GM19193 (cell line): ENCODE measurements around the gene ZNF90.

Source experiments
- POLR2A ChIP-seq: IDR thresholded peaks from 4 replicates; pipeline ENCODE4 v1.6.1; 2011; ENCODE audit not compliant: insufficient read depth, insufficient read length; ENCODE audit errors: extremely low read depth

Gene ZNF90

GRCh38 chr19:20077791-20078463 is at the start of gene ZNF90:
ZNF90 (plus strand) TSS chr19:20078000; CDS start chr19:20078133, 133 bp downstream.
- peak; percentile 31 for TF ChIP-seq POLR2A

DNA sequence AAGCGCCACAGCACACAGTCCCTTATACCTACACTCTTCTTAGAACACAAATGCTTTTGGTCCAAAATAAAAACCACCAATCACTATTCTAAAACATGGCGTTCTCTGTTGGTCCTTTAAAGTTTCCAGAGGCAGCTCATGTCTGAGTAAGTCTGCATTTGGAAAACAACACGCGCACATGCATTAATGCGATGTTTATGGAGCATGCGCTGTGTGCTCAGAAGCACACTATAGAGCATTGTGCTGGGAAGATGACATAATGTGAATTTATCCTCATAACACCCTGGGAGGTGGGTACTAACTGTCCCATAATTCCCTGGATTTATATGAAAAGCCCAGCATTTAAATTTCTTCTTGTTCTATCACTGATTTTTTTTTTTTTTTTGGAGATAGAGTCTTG is 49.2 kb upstream of the ZNF90 start:
- TF ChIP-seq POLR2A, result no peak

DNA sequence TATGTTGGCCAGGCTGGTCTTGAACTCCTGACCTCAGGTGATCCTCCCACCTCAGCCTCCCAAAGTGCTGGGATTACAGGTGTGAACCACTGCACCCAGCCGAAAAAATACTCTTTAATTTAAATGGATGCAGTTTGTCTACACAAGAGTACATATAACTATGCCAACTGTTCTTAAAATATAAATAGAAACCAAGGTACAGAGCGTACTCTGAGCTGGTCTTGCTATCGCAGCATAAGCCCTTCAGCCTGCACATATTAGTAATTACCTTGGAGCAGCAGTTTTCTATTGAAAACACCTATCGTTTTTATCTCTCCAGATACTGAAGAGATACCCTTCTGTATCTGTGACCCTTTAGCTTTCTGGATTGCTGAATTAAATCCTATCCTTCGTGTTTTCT is 41.9 kb upstream of the ZNF90 start:
- TF ChIP-seq POLR2A, result no peak

- no peak for TF ChIP-seq POLR2A
Measured at GRCh38 chr19:20038358-20039202, 39.2 kb upstream of the ZNF90 start.

DNA sequence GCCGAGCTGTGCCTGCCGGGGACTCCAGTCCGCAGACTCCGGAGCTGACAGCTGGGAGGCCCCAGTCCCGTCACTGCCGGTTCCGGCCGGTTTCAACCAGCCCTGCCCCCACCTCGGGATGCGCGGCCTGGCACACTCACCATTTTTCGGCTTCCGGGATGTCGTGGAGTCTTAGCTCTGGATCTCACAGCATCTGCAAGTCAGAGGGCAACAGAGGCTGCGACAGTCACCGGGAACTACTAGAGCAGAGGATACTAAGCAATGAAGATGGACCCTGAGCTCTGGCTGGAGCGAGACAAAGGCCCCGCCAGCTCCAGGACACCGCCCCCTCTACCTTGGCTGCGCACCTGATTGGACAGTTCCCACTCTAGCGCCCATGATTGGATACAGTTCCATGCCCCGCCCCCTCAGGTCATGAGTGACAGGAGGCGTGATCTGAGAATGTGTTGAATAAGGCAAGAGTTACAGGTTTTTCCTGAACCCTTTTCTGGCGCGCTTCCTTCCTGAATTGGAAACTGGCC is 38.5 kb upstream of the ZNF90 start, which contains the start of gene ZNF682:
Gene ZNF682, minus strand, starts transcription at position 303 of the 521 bp plus-strand sequence. Its CDS starts 160 bp downstream, at position 143.
- TF ChIP-seq POLR2A, result peak; percentile 32

- TF ChIP-seq POLR2A, result no peak
Measured at GRCh38 chr19:20044663-20045062, 33.1 kb upstream of the ZNF90 start.

GRCh38 chr19:20051841-20052768 is 25.7 kb upstream of the ZNF90 start:
- TF ChIP-seq POLR2A, result peak; percentile 33

- TF ChIP-seq POLR2A, result no peak
Measured at GRCh38 chr19:20060282-20060681, 17.5 kb upstream of the ZNF90 start.

DNA sequence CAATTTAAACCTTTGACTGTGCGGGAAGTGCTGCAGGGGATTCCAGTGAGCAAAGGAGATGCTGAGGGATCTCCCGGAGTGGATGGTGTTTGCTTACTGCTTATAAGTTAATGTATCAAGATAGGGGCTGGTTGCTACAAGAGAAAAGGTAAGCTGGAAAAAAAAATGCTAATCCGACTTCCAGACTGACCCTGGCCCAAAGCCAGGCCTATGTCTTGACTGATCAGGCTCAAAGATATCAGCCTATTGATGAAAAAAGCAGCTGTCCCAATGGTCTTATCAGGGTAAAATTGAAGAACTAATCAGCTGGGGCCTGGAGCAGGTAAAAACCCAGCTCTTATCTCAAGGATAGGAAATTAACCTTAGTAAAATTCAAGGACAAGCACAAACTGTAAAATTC is 10.9 kb upstream of the ZNF90 start:
- TF ChIP-seq POLR2A, result no peak

DNA sequence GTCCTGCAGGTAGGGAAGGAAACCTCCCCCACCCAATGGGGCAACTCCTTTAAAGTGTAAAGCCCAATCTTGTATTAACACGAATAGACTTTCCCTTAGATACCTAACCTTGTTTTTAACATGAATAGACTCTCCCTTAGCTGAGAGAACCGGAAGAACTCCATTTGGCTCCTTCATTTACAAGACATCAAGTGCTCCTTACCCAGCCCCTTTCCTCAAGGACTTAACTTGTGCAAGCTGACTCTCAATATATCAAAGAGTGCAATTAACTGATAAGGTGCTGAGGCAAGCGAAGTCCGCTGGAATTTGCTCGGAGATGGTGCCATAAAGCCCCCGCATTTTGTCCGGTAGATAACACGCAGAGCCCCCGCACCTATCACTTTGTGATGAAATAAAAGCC is 9.9 kb upstream of the ZNF90 start:
- no peak for TF ChIP-seq POLR2A

DNA sequence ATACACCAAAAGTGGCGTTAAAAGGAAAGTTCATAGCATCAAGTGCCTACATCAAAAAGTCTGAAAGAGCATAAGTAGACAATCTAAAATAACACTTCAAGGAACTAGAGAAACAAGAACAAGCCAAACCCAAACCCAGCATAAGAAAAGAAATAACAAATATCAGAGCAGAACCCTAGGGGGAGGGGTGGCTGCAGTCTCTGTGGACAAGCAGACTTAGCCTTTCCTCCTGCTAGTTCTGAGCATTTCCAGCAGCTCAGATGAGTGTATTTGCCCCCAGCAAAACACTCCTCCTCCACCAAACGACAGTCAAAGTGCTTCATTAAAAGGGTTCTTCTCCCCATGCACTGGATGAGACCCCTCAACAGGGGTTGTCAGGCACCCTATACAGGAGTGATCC is 7.1 kb upstream of the ZNF90 start:
- TF ChIP-seq POLR2A, result no peak

GRCh38 chr19:20072936-20073335 is 4.9 kb upstream of the ZNF90 start:
- TF ChIP-seq POLR2A, result no peak

DNA sequence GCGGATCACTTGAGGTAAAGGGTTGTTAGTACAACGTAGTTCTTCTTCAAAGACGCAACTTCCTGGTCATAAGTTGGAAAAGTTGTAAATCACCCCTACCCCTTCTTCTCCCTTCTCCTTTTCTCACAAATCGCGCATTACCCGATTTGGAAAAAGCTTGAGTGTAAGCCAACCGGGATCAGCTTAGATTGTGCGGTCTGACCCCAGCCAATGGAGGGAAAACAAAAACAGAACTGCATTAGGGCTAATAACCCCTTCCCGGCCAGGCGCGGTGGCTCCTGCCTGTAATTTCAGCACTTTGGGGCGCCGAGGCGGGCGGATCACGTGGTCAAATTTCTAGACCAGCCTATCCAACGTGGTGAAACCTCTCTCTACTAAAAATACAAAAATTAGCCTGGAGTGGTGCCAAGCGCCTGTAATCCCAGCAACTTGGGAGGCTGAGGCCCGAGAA is 806 bp downstream of the ZNF90 start:
- TF ChIP-seq POLR2A, result no peak

- TF ChIP-seq POLR2A, result no peak
Measured at GRCh38 chr19:20079476-20079875, 1.7 kb downstream of the ZNF90 start.
